Brain microvascular endothelial cell (primary cell): ENCODE results near the gene PIK3CD.
"Not testable (repeated sequence)": the region's sequence is repeated elsewhere in the genome, so short reads cannot be mapped to it uniquely, and the experiment has no call there.

Experiments used
- DNase-seq: peaks from one replicate; pipeline ENCODE4 v3.0.0-alpha.2; 2020
- H3K27ac ChIP-seq: fragments of 250-450 bp; sonication (Bioruptor Pico); 2 replicates; pipeline ENCODE4 v1.5.1; 2020; ENCODE audit warnings: mild to moderate bottlenecking, moderate library complexity
- H3K27me3 ChIP-seq: fragments of 250-450 bp; sonication (Bioruptor Pico); replicated peaks from 2 replicates; pipeline ENCODE4 v1.5.1; 2020; ENCODE audit warnings: mild to moderate bottlenecking
- H3K36me3 ChIP-seq: fragments of 250-450 bp; sonication (Bioruptor Pico); replicated peaks from 2 replicates; pipeline ENCODE4 v1.5.1; 2020; ENCODE audit warnings: mild to moderate bottlenecking
- H3K4me3 ChIP-seq: 2 replicates; pipeline ENCODE4 v1.5.1; 2011; ENCODE audit warnings: low read depth, mild to moderate bottlenecking, control low read depth, low read length, moderate library complexity
- CTCF ChIP-seq: IDR thresholded peaks from 2 replicates; pipeline ENCODE4 v1.5.1; 2011; ENCODE audit warnings: low read depth, mild to moderate bottlenecking, moderate library complexity, low read length, control low read depth, inconsistent platforms; ENCODE audit errors: missing control alignments
- in situ Hi-C: cut with HindIII; loops from 2 replicates; pipeline ENCODE4 v1.10.0; 2017; ENCODE audit warnings: low sequenced_read_pairs, low pct_ligation_motif_present

The PIK3CD gene

GRCh38 chr1:9710037-9710436, 58.5 kb downstream of the PIK3CD start:
- TF ChIP-seq CTCF: no peak
- H3K27me3 ChIP-seq: no peaks in the 10 kb centered on the region
- no peak for DNase-seq
- in situ Hi-C loops: no loop called here
- peaks cover 11% of the 10 kb centered on the region for H3K36me3 ChIP-seq
- no peak overlapping the region for H3K4me3 ChIP-seq
- H3K27ac ChIP-seq: no peak overlapping the region

- Histone ChIP-seq H3K4me3 (no peak overlapping the region), H3K27me3 (no peaks in the 10 kb centered on the region), H3K36me3 (peaks cover 16% of the 10 kb centered on the region), H3K27ac (no peak overlapping the region)
- no peak for TF ChIP-seq CTCF
- in situ Hi-C loops: no loop called here
- no peak for DNase-seq
Observed at GRCh38 chr1:9711466-9712020, 60.0 kb downstream of the PIK3CD start.

- H3K27me3 ChIP-seq, H3K4me3 ChIP-seq, H3K27ac ChIP-seq, DNase-seq, in situ Hi-C loops: not testable (repeated sequence)
- H3K36me3 ChIP-seq: peaks cover 16% of the 10 kb centered on the region
Observed at GRCh38 chr1:9712767-9713166, 61.2 kb downstream of the PIK3CD start.

- peaks cover 16% of the 10 kb centered on the region for H3K36me3 ChIP-seq
- TF ChIP-seq CTCF: no peak
- no peak overlapping the region for H3K4me3 ChIP-seq
- no peaks in the 10 kb centered on the region for H3K27me3 ChIP-seq
- in situ Hi-C loops: no loop called here
- no peak for DNase-seq
- H3K27ac ChIP-seq: no peak overlapping the region
Observed at GRCh38 chr1:9714257-9714718, 62.8 kb downstream of the PIK3CD start.

GRCh38 chr1:9715536-9716226, 64.2 kb downstream of the PIK3CD start:
- in situ Hi-C loops: no loop called here
- TF ChIP-seq CTCF: no peak
- Histone ChIP-seq H3K27me3 (no peaks in the 10 kb centered on the region), H3K4me3 (no peak overlapping the region), H3K27ac (no peak overlapping the region), H3K36me3 (peaks cover 13% of the 10 kb centered on the region)
- DNase-seq: no peak

- no peak overlapping the region for H3K27ac ChIP-seq
- no peak overlapping the region for H3K4me3 ChIP-seq
- TF ChIP-seq CTCF: no peak
- no peaks in the 10 kb centered on the region for H3K27me3 ChIP-seq
- peaks cover 10% of the 10 kb centered on the region for H3K36me3 ChIP-seq
- in situ Hi-C loops: no loop called here
- no peak for DNase-seq
Observed at GRCh38 chr1:9716404-9717192, 65.1 kb downstream of the PIK3CD start.
